Keratinocyte (primary cell): ENCODE measurements around the gene A2M.

Experiments
- CTCF ChIP-seq, 3 experiments: IDR thresholded peaks in 1 of 3; conservative IDR thresholded peaks in 1 of 3; optimal IDR thresholded peaks in 1 of 3; 2 replicates in 2 of 3; 3 replicates in 1 of 3; pipeline versions ENCODE3 to v1.5.1; 2011; ENCODE audit warnings: low read length in 3 of 3, mild to moderate bottlenecking in 3 of 3, moderate library complexity in 2 of 3, control low read depth in 1 of 3, inconsistent platforms in 1 of 3; ENCODE audit not compliant: insufficient read depth in 2 of 3; ENCODE audit errors: extremely low read depth in 1 of 3
- EZH2 ChIP-seq: IDR thresholded peaks from one replicate; pipeline ENCODE4 v1.6.1; 2012; ENCODE audit warnings: inconsistent platforms, mild to moderate bottlenecking, low read length, moderate library complexity

DNA sequence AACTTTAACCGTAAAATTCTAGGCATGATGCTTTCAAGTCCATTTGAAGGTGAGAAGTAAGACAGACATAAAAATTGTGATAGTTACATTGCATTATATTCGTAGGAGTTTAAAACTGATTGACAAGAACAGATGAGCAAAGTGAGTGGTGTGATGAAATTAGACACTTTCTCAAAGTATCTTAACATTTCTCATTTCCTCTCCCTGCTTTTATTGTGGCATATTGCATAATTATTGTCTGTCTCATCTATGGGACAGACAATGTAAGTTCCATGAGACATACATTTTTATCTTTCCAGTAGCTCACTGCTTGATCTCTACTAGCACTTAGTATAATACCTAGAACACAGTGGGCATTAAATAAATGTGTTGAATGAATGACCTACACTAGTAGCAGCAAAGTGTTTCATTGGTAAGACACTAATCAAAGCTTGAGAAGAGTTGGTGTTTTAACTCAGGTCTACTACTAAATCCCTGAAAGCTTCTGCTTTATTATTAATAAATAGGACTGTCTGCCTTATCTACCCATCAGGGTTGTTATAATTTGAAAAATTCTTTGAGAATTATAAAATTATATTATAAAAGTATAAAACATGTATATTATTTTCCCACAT, 19.0 kb downstream of the A2M start:
- TF ChIP-seq EZH2 (no peak), CTCF (optimal IDR thresholded peaks at IDR 0.05 in 1 of 3, IDR thresholded peaks at IDR 0.05 in 1 of 3, conservative IDR thresholded peaks at IDR 0.05 in 1 of 3; ENCODE audit: extremely low read depth in 1 of 3, insufficient read depth in 2 of 3, low read length in 3 of 3) (no peak)
